Breast epithelium (tissue), 4 donors: Measurements from ENCODE around the gene NR1I3. TPM values are rescaled to one million over a fixed set of nuclear protein-coding genes. Genes with fewer than 3 reads are reported as not detected.
A peak's percentile ranks its signal among the peaks of the same experiment; 100 is the strongest.
"Not testable (repeated sequence)": the region's sequence is repeated elsewhere in the genome, so short reads cannot be mapped to it uniquely, and the experiment has no call there.

ENCODE experiments used
- DNase-seq, 2 donors: peaks; one replicate each; pipeline ENCODE4 v3.0.0-alpha.2; 2019; ENCODE audit warnings: low spot score in 2 of 2
- H3K27ac ChIP-seq, 2 donors: fragments of 200-600 bp; sonication (generic) in 1 of 2; one replicate each; pipeline ENCODE4 v1.5.1; 2016 to 2019; ENCODE audit warnings: mild to moderate bottlenecking in 1 of 2
- H3K27me3 ChIP-seq, 2 donors: fragments of 200-600 bp; sonication (generic) in 1 of 2; one replicate each; pipeline versions ENCODE4 v1.5.1 to v1.6.0; 2017 to 2019; ENCODE audit warnings: control low read depth in 1 of 2, mild to moderate bottlenecking in 1 of 2
- H3K36me3 ChIP-seq: fragments of 200-600 bp; one replicate; pipeline ENCODE4 v1.5.1; 2019
- H3K4me1 ChIP-seq, 2 donors: fragments of 200-600 bp; sonication (generic); one replicate each; pipeline ENCODE4 v1.5.1; 2016 to 2019; ENCODE audit warnings: control low read depth in 1 of 2
- H3K4me3 ChIP-seq, 3 donors: fragments of 200-600 bp; sonication (generic); 1 replicate in 2 of 3; 2 replicates in 1 of 3; pipeline ENCODE4 v1.5.1; 2016 to 2019; ENCODE audit warnings: mild to moderate bottlenecking in 3 of 3, moderate library complexity in 2 of 3
- H3K9me3 ChIP-seq, 2 donors: fragments of 200-600 bp; sonication (generic) in 1 of 2; one replicate each; pipeline ENCODE4 v1.5.1; 2016 to 2019; ENCODE audit warnings: control low read depth in 1 of 2
- POLR2A ChIP-seq: fragments of 450-650 bp; IDR thresholded peaks from one replicate; pipeline ENCODE4 v1.6.1; 2016; ENCODE audit warnings: antibody characterized with exemption, mild to moderate bottlenecking, moderate library complexity
- POLR2AphosphoS5 ChIP-seq, 3 donors: sonication (generic); formaldehyde crosslinking; IDR thresholded peaks; one replicate each; pipeline ENCODE4 v1.6.1; 2017; ENCODE audit warnings: antibody characterized with exemption in 3 of 3
- intact Hi-C: fragments of 100-400 bp; cut with DNase I; formaldehyde crosslinking; loops from one replicate; pipeline ENCODE4 v1.15.1; 2023; ENCODE audit warnings: low total_unique reads
- total RNA-seq, 3 donors: library from RNA; depleted of rRNA; stranded (reverse); fragments of >200 nt; gene quantifications; one replicate each; pipeline ENCODE4 v1.1.0, GENCODE V29; 2016
- TF ChIP-seq, protein P1 (sequence below), 3 donors: fragments of 450-650 bp; IDR thresholded peaks; one replicate each; pipeline ENCODE4 v1.5.1; 2016 to 2017; ENCODE audit warnings: antibody characterized with exemption in 3 of 3, mild to moderate bottlenecking in 3 of 3, moderate library complexity in 3 of 3

NR1I3 gene
- total RNA-seq, 3 donors from 2014 or later: not detected

DNA sequence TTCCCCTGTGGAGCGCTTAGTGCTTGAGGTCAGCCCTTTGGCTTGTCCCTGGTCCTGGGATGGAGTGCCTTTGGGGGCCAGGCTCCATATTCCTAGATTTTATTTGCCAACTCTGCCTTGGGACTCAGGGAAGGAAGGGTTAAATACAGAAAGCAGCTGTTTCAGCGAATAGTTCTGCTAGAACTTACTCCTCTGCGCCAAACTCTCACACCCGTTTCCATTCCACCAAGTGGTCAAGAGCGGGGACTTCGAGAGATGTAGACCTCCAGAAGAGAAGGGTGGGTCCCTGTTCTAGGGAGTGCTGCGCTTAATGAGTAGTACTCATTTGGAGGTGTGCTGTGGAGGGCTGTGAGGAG lies 12.8 kb downstream of the NR1I3 start:
- intact Hi-C loops: loop anchor here (2.0 to 10.0 kb wide), 2 partner anchors 78 to 160 kb away; no protein-coding TSS in a partner anchor
- peaks cover 0 to 7% of the 10 kb centered on the region in 2 donors for H3K4me1 ChIP-seq
- no peaks in the 10 kb centered on the region for H3K9me3 ChIP-seq
- peak overlapping the region; percentile 26 to 49 for H3K27ac ChIP-seq
- TF ChIP-seq POLR2AphosphoS5 (IDR thresholded peaks at IDR 0.05) (no peak), POLR2A (no peak)
- TF ChIP-seq, protein P1, sequence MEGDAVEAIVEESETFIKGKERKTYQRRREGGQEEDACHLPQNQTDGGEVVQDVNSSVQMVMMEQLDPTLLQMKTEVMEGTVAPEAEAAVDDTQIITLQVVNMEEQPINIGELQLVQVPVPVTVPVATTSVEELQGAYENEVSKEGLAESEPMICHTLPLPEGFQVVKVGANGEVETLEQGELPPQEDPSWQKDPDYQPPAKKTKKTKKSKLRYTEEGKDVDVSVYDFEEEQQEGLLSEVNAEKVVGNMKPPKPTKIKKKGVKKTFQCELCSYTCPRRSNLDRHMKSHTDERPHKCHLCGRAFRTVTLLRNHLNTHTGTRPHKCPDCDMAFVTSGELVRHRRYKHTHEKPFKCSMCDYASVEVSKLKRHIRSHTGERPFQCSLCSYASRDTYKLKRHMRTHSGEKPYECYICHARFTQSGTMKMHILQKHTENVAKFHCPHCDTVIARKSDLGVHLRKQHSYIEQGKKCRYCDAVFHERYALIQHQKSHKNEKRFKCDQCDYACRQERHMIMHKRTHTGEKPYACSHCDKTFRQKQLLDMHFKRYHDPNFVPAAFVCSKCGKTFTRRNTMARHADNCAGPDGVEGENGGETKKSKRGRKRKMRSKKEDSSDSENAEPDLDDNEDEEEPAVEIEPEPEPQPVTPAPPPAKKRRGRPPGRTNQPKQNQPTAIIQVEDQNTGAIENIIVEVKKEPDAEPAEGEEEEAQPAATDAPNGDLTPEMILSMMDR (IDR thresholded peaks at IDR 0.05): no peak
- H3K27me3 ChIP-seq: no peaks in the 10 kb centered on the region
- no peak overlapping the region for H3K4me3 ChIP-seq
- no peak for DNase-seq
- H3K36me3 ChIP-seq: no peaks in the 10 kb centered on the region

DNA sequence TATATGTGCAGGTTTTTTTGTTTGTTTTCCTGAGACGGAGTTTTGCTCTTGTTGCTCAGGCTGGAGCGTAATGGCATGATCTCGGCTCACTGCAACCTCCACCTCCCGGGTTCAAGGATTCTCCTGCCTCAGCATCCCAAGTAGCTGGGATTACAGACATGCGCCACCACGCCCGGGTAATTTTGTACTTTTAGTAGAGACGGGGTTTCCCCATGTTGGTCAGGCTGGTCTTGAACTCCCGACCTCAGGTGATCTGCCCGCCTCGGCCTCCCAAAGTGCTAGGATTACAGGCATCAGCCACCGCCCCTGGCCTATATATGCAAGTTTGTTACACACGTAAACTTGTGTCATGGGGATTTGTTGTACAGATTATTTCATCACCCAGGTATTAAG lies 13.3 kb downstream of the NR1I3 start:
- H3K27ac ChIP-seq, H3K36me3 ChIP-seq, DNase-seq, H3K27me3 ChIP-seq, H3K4me1 ChIP-seq, H3K9me3 ChIP-seq, H3K4me3 ChIP-seq: not testable (repeated sequence)
- intact Hi-C loops: loop anchor here (2.0 to 10.0 kb wide), 2 partner anchors 78 to 160 kb away; no protein-coding TSS in a partner anchor

DNA sequence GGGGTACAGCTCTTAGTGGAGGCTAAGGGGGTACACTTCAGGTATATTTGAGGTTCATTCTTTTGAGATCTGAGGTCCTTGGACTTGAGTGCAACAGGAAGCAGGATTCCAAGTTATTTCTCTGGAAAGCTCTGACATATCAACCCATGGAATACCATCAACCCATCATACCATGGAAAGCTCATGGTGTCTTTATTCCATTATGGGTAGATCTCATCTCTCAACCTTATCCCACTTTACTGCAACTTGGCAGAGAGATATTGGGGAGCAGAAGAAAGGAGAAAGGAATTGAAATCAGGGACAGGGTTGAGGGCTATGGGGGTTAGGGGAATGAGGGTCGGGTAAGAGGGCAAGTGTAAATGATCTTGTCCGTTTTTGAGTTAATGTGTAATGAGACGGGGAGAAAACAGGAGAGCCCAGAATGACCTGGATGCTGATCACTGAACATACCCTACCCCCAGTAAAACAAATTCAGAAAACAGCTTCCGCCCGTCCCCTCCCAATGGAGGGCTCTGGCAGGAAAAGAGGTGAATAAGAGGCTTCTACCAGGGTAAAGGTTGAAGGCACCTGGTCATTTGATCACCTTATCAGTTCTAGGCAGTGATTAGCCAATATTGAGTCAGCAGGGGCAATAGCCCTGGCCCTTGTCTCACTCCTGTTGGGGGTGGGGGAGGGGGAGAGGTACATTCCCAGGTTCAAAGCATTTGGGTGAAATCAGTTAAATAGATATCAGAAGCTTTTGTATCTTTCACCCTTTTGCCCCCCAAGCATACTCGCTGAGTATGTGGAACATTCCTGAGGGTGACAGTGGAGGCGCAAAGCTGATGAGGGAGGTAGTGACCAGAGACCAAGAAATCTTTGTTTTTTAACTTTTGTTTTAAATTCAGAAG lies 14.0 kb downstream of the NR1I3 start:
- no peak for TF ChIP-seq POLR2AphosphoS5 (IDR thresholded peaks at IDR 0.05)
- no peak for TF ChIP-seq POLR2A
- TF ChIP-seq, protein P1 (IDR thresholded peaks at IDR 0.05): no peak
- no peaks in the 10 kb centered on the region for H3K9me3 ChIP-seq
- H3K27ac ChIP-seq: no peak overlapping the region
- intact Hi-C loops: loop anchor here (2.0 to 10.0 kb wide), 2 partner anchors 79 to 161 kb away; no protein-coding TSS in a partner anchor
- H3K36me3 ChIP-seq: no peaks in the 10 kb centered on the region
- no peak for DNase-seq
- peaks cover 0 to 7% of the 10 kb centered on the region in 2 donors for H3K4me1 ChIP-seq
- no peaks in the 10 kb centered on the region for H3K27me3 ChIP-seq
- H3K4me3 ChIP-seq: no peak overlapping the region

DNA sequence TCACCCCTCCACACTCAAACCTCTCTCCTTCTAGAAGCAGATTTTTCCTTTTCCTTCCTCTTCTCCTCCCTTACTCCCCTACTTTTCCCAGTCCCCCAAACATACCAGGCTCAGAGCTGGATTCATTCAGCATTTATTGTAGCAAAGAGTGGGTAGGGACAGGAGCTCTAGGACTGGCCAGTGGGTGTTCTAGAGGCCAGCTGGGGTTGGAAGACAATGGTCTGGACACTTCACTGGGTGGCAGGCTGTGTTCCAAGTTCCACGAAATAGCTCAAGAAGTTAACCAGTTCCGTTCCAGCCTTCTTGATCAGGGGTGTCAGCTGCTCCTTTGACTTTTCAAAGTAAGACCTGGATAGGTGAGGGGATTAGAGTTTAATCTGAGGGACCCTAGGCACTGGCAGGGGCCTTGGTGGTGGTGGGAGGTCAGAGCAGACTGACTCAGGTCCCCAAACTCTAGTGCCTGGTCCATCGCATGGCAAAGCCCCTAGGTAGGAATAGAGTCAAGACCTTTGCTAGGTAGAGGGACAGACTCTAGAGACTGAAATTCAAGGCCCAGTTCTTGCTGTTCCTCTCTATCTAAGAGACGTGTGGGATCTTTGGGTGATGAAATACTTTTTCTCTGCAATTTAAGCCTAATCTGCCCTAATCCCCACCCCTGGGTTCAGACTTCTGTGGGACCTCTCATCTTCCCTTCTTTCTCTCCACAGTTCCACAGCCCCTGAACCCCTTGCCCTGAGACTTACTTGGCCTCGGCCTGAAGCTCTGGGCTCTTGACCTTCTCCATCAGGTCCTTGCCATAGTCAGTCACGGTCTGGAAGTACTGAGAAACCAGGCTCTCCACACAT lies 15.6 kb downstream of the NR1I3 start:
- no peaks in the 10 kb centered on the region for H3K27me3 ChIP-seq
- peaks cover 0 to 7% of the 10 kb centered on the region in 2 donors for H3K4me1 ChIP-seq
- no peak for DNase-seq
- no peaks in the 10 kb centered on the region for H3K36me3 ChIP-seq
- TF ChIP-seq POLR2A (no peak), POLR2AphosphoS5 (IDR thresholded peaks at IDR 0.05) (no peak)
- TF ChIP-seq, protein P1 (IDR thresholded peaks at IDR 0.05): no peak
- intact Hi-C loops: loop anchor here (10.0 kb wide), 1 partner anchor 162 kb away; no protein-coding TSS in a partner anchor
- H3K27ac ChIP-seq: no peak overlapping the region
- no peak overlapping the region for H3K4me3 ChIP-seq
- no peaks in the 10 kb centered on the region for H3K9me3 ChIP-seq

DNA sequence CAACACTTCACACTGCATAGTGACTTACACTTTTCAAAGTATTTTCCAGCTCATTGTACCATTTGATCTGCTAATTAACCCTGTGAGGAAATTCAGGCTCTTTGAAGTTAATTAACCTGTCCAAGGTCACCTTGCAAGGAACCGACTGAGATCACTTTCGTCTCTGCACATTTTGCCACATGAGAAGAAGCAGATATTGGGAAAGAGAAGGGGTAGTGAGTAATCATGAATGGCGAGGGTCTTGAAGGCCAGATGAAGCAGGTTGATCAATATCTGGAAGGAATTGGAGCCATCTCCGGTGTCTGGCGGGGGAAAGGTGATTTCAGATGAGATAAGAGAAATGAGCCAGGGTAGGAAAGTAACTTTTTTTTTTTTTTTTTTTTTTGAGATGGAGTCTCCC lies 18.0 kb downstream of the NR1I3 start:
- no peaks in the 10 kb centered on the region for H3K9me3 ChIP-seq
- no peak overlapping the region for H3K27ac ChIP-seq
- TF ChIP-seq POLR2AphosphoS5 (IDR thresholded peaks at IDR 0.05): no peak
- TF ChIP-seq, protein P1 (IDR thresholded peaks at IDR 0.05): no peak
- TF ChIP-seq POLR2A: no peak
- no peak for DNase-seq
- no peaks in the 10 kb centered on the region for H3K27me3 ChIP-seq
- H3K36me3 ChIP-seq: no peaks in the 10 kb centered on the region
- H3K4me1 ChIP-seq: no peaks in the 10 kb centered on the region
- intact Hi-C loops: loop anchor here (10.0 kb wide), 1 partner anchor 165 kb away; no protein-coding TSS in a partner anchor
- H3K4me3 ChIP-seq: no peak overlapping the region
